Testis (tissue), 5 donors: ENCODE measurements around the gene RBP4. TPM values are rescaled to one million over a fixed set of nuclear protein-coding genes. Genes with fewer than 3 reads are reported as not detected.
A peak's percentile ranks its signal among the peaks of the same experiment; 100 is the strongest.

Source experiments
- DNase-seq: peaks from one replicate; pipeline ENCODE4 v3.0.0-alpha.2; 2019
- H3K27ac ChIP-seq, 2 donors: fragments of 200-600 bp; sonication (generic); one replicate each; pipeline ENCODE4 v1.5.1; 2019
- H3K27me3 ChIP-seq: fragments of 200-600 bp; sonication (generic); one replicate; pipeline ENCODE4 v1.5.1; 2019
- H3K36me3 ChIP-seq: fragments of 200-600 bp; sonication (generic); one replicate; pipeline ENCODE4 v1.5.1; 2017; ENCODE audit warnings: low read depth; ENCODE audit errors: missing control alignments
- H3K4me1 ChIP-seq: fragments of 200-600 bp; sonication (generic); one replicate; pipeline ENCODE4 v1.5.1; 2019
- H3K4me3 ChIP-seq, 2 donors: fragments of 200-600 bp; sonication (generic); one replicate each; pipeline ENCODE4 v1.5.1; 2017 to 2019
- H3K9me3 ChIP-seq: fragments of 200-600 bp; sonication (generic); one replicate; pipeline ENCODE4 v1.5.1; 2017
- CTCF ChIP-seq, 3 experiments: fragments of 450-650 bp in 2 of 3; fragments of 200-600 bp in 1 of 3; sonication (generic) in 1 of 3; IDR thresholded peaks; one replicate each; pipeline ENCODE4 v1.5.1; 2016 to 2019; ENCODE audit warnings: antibody characterized with exemption in 3 of 3, mild to moderate bottlenecking in 2 of 3, moderate library complexity in 1 of 3
- POLR2A ChIP-seq: fragments of 450-650 bp; IDR thresholded peaks from one replicate; pipeline ENCODE4 v1.6.1; 2017; ENCODE audit warnings: antibody characterized with exemption, mild to moderate bottlenecking, moderate library complexity
- WGBS, 2 donors: methylation state at CpG; one replicate each; pipeline ENCODE4 v1.1.5; 2018; 5-methylcytosine and 5-hydroxymethylcytosine counted together
- intact Hi-C: fragments of 100-400 bp; cut with DNase I; formaldehyde crosslinking; loops from one replicate; pipeline ENCODE4 v1.15.1; 2023; ENCODE audit warnings: low total_unique reads
- long read RNA-seq, 2 donors: transcript quantifications; one replicate each; lab custom pipeline, GENCODE V29; 2026
- polyA plus RNA-seq: library from polyadenylated mRNA; stranded (reverse); fragments of 350-450 nt; fragmentation: Illumina TruSeq; extraction: RNeasy Lipid Tissue Mini Kit (QIAGEN cat#74804); gene quantifications from one replicate; pipeline ENCODE4 v1.2.3, GENCODE V29; 2014; ENCODE audit warnings: low read depth, low replicate concordance; ENCODE audit not compliant: insufficient read depth
- total RNA-seq, 2 donors: library from RNA; depleted of rRNA; stranded (reverse); fragments of >200 nt; gene quantifications; one replicate each; pipeline ENCODE4 v1.2.3, GENCODE V29; 2016

The RBP4 gene
- 1 to 10 TPM; 6.8 to 7.1 TPM for total RNA-seq
- polyA plus RNA-seq, result 7.8 TPM
- long read RNA-seq, donor 1, partial matches to known transcripts, result 0 of 2 reads
- long read RNA-seq, donor 1, other reads (novel, unspliced or antisense), result 0 of 2 reads
- long read RNA-seq, donor 2, partial matches to known transcripts, result 0 of 1 reads
- long read RNA-seq, donor 2, other reads (novel, unspliced or antisense), result 0 of 1 reads

- peak within 1 kb of the TSS; percentile 45 for H3K4me3 ChIP-seq
- WGBS, 2 donors, result 2 to 5% methylated on average over 10 to 31 of the region's 63 CpGs
- H3K36me3 ChIP-seq, result no peaks in the 10 kb centered on the region
- H3K27me3 ChIP-seq, result no peaks in the 10 kb centered on the region
- intact Hi-C loops, result no loop called here
- DNase-seq, result no peak
- TF ChIP-seq CTCF (IDR thresholded peaks at IDR 0.05) (no peak), POLR2A (no peak)
- H3K27ac ChIP-seq, result no peak within 1 kb of the TSS
- H3K4me1 ChIP-seq, result no peaks in the 10 kb centered on the region
- no peaks in the 10 kb centered on the region for H3K9me3 ChIP-seq
These were observed at the start of gene RBP4 for GRCh38 chr10:93601146-93601773. TSS of gene RBP4 (minus strand) at chr10:93601235. CDS start at chr10:93601028, 207 bp downstream.

GRCh38 chr10:93639791-93640190 is 38.8 kb upstream of the RBP4 start:
- intact Hi-C loops, result no loop called here
- no peaks in the 10 kb centered on the region for H3K27me3 ChIP-seq
- DNase-seq, result no peak
- H3K4me3 ChIP-seq, result no peak overlapping the region
- H3K36me3 ChIP-seq, result no peaks in the 10 kb centered on the region
- TF ChIP-seq CTCF (IDR thresholded peaks at IDR 0.05), result no peak
- no peak for TF ChIP-seq POLR2A
- WGBS, 2 donors, result 85 to 95% methylated on average over 7 of the region's 7 CpGs
- H3K27ac ChIP-seq, result no peak overlapping the region
- no peaks in the 10 kb centered on the region for H3K9me3 ChIP-seq
- no peaks in the 10 kb centered on the region for H3K4me1 ChIP-seq

GRCh38 chr10:93630625-93631557 is 29.9 kb upstream of the RBP4 start:
- H3K4me1 ChIP-seq, result no peaks in the 10 kb centered on the region
- TF ChIP-seq POLR2A (no peak), CTCF (IDR thresholded peaks at IDR 0.05) (no peak)
- 82 to 85% methylated on average over 11 to 15 of the region's 15 CpGs for WGBS, 2 donors
- H3K27ac ChIP-seq, result no peak overlapping the region
- no peaks in the 10 kb centered on the region for H3K9me3 ChIP-seq
- H3K27me3 ChIP-seq, result no peaks in the 10 kb centered on the region
- DNase-seq, result no peak
- no peaks in the 10 kb centered on the region for H3K36me3 ChIP-seq
- no peak overlapping the region for H3K4me3 ChIP-seq
- intact Hi-C loops, result no loop called here

GRCh38 chr10:93629647-93630305 is 28.7 kb upstream of the RBP4 start:
- no peaks in the 10 kb centered on the region for H3K27me3 ChIP-seq
- no peak overlapping the region for H3K4me3 ChIP-seq
- H3K9me3 ChIP-seq, result no peaks in the 10 kb centered on the region
- DNase-seq, result no peak
- TF ChIP-seq POLR2A (no peak), CTCF (IDR thresholded peaks at IDR 0.05) (no peak)
- no peaks in the 10 kb centered on the region for H3K36me3 ChIP-seq
- no peak overlapping the region for H3K27ac ChIP-seq
- intact Hi-C loops, result no loop called here
- no peaks in the 10 kb centered on the region for H3K4me1 ChIP-seq
- WGBS, 2 donors, result 72 to 73% methylated on average over 4 to 7 of the region's 7 CpGs
